Sciatic nerve (tissue), 2 donors: ENCODE data around the gene MECP2. TPM values are rescaled to one million over a fixed set of nuclear protein-coding genes. Genes with fewer than 3 reads are reported as not detected.

Experiments used
- ATAC-seq: fragments of 200-7000 bp; cut with Tn5 transposase; one replicate; pipeline ENCODE4 v1.9.1; 2020; ENCODE audit warnings: mild to moderate bottlenecking, moderate library complexity
- DNase-seq: peaks from one replicate; pipeline ENCODE4 v3.0.0-alpha.2; 2020; ENCODE audit warnings: low spot score
- intact Hi-C: fragments of 100-400 bp; cut with DNase I; formaldehyde crosslinking; loops from one replicate; pipeline ENCODE4 v1.14.2; 2022
- total RNA-seq: library from RNA; stranded (reverse); fragmentation: NEBNext Ultra II Directional; extraction: Animal tissue kit (Norgen Biotek cat#: 25700); gene quantifications from one replicate; pipeline ENCODE4 v1.2.1, GENCODE V29; 2021
- donor health status: DM: no; HTN: no; CAD: no.
- donor health status: DM: no; HTN: no; CAD: no.

MECP2 gene
- total RNA-seq, 1 donor from 2014 or later: 85.6 TPM

DNA sequence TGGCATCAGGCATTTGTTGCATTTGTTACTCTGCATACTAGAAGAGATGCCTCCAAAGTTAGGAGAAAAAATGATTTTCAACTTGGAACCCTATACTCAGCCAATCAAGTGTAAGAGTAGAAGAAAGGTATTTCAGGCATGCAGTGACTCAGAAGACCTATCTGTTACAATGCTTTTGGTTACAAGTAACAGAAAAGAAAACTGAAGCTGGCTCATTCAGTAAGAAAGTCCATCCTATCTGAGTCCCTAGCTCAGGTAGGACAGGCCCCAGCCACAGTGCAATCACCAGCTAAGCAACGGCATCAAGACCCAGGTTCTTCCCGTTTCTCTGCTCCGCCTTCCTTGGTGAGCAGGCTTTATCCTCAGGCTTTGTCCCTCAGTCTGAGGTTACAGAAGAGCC, 23.3 kb downstream of the MECP2 start:
- DNase-seq (no peak), ATAC-seq (no peak)
- intact Hi-C loops: no loop called here

DNA sequence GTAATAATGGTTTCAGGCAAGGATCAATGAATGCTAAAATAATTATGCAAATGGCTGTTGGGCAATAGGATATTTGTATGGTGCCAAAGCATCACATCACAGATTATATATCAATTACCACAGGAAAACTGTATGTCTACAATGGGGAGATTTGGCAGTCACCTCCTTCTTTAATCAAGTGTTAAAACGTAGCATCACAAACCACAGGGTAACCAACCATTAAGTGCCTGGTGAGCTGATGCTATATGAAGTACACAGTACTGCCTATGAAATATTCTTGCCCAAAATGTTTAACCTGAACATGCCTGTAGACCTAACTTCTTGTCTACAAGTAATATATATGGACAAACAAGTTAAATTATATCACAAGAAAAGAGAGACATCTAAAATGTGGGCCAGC, 25.3 kb downstream of the MECP2 start:
- DNase-seq (no peak), ATAC-seq (no peak)
- intact Hi-C loops: no loop called here

DNA sequence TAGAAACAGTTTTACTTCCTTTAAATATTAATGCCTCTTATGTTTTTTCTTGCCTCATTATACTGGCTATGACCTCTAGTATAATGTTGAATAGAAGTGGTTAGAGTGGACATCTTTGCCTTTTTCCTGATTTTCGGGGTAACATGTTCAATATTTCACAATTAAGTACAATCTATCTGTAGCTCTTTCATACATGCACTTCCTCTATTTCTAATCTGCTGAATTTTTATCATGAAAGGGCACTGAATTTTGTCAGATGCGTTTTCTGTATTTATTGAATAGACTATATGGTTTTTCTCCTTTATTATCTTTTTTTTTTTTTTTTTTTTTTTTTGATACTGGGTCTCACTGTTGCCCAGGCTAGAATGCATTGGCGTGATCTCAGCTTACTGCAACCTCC, 29.0 kb downstream of the MECP2 start:
- ATAC-seq: no peak
- intact Hi-C loops: no loop called here
- no peak for DNase-seq

DNA sequence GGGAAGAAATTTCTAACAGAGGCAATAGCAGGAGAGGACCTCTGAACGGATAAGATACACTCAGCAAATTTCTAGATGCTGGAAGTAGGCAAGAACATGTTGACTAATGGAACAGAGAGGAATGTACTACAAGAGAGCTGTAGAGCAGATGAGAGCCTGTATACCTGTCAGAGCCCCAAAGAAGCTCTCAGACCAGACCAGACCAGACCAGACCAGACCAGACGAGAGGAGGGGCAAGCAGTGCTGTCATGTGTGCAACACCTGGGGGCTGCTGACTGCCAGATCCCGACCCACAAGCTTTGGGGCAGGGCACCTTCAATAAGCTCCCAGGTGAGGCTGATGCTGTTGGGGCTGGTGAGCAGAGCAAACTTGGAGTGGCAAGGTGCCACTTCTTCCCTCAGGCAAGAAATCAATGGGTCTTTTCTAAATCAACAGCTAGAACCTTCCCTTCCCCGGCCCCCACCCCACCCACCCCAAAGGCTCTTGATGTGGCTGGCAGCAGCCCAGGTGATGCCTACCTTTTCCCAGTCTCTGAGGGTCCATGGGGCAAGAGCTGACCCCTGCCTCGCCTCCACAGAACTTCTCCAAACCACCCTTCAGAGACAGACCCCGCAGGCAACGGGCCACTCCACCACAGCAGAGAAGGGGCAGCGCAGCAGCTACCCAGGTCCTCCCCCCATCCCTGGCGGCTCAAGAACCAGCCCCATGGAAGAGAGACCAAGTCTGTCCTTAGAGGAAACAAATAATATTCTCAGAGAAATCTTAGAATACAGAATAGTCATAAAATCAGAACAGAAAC, 32.7 kb downstream of the MECP2 start:
- intact Hi-C loops: no loop called here
- DNase-seq: no peak
- ATAC-seq: no peak

DNA sequence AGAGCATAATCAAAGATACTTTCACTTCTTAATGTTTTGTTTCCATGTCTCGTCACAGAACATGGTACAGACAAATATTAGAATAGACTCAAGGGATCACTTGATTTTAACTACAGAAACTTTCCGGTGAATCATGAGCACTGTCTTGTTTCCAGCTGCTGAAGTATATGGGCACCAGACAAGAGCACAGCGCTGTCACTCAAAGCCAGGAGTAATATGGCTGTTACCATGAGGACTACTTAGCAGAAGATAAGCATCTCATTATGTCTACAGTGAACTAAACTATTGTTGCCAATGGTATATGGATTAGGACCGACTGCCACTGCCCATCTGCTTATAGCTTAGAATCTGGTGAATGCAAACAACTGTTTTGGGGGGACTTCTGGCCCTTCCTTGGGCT, 34.3 kb downstream of the MECP2 start:
- intact Hi-C loops: no loop called here
- ATAC-seq (no peak), DNase-seq (no peak)

DNA sequence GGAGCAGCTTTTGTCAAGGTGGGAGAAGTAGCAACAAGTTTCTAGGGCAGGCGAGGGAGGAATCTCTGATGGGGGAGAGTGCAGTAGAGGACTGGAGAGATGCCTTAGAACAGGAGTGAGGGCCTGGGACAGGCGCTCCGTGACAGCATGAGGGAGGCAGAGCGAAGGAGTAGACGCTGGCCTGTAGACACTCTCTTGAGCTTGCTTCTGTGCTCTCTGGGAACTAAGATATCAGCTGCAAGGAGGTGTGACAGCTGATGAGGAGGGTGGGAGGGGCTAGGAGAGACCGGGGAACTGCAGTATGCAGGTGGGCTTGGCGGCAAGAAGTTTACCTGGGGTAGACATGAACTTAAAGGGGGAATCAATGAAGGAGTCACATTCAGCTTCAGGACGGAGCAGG, 35.7 kb downstream of the MECP2 start:
- intact Hi-C loops: no loop called here
- DNase-seq (no peak), ATAC-seq (no peak)

DNA sequence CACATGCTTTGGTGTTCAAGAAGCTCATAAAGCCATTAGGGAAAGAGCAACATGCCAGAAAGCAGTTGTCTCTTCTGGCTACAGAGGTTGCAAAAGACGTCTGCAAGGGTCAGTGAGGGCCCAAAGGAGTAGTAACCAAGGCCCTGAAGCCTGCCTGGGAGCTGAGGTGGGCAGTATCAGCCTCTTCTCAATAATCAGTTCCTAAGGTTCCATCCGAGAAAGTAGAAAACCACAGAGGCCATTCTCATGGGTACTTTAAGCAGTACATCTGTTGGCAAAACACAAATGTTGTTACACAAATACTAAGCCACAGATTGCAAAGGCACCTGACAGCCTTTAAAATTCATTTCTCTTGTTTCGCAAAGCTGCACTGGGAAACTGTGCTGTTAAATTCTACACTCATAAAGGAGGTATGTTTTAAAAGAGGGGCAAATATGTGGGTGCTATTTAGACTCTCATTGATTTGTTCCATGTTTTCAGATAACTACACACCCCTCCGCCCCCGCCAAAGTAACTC, 37.7 kb downstream of the MECP2 start:
- intact Hi-C loops: no loop called here
- no peak for DNase-seq
- ATAC-seq: peak; percentile 67

DNA sequence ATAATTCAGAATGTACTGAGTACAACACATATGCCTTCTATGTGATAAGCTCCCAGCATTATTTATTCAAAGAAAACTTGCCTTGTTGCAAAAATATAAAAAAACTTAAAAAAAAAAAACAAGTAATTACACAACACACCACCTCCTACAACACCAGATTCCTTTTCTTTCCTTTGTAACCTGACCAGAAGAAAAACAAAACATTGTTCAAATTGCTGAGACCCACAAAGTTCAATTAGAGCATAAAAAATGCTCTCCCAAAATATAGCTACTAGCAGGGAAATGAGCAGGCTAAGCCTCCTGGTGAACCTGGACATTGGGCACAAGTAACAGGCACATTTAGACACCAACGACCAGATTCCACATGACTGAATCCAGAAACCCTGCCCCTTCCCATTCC, 38.3 kb downstream of the MECP2 start:
- intact Hi-C loops: no loop called here
- no peak for ATAC-seq
- DNase-seq: no peak

DNA sequence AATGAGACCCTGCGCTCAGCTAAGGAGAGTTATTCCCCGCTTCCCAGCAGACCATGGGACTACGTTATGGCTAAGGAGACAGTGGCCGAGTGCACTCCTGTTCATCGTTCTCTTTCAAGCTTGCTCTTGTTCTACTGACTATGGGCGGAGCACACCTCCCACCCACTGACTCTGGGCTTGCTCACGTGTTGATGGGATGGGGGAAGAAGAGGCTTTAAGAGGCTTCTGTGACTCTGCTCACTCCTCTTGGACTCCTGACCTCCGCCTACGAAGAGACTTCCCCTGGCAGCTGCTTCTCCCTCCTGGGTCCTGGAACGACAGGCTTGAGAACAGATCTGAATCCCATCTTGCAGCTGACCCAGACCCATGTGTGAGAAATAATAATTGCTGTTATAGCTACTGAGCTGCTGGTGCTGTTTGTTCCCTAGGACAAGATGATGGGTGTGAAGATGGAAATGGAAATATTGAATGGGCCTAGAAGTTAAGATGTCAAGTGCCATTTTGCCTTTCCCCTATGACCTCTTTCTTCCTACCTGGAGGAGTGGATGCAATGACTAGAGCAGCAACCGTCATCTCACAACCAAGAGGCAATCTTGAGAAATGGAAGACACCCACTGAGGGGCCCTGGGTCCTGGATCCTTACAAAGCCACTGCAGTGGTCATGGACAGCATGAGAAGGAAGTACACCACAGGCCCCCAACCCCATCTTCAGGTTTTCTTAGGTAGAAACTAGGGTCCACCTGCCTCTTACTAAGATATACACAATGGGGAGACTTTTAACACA, 39.1 kb downstream of the MECP2 start:
- DNase-seq (no peak), ATAC-seq (peak; percentile 17)
- intact Hi-C loops: no loop called here

DNA sequence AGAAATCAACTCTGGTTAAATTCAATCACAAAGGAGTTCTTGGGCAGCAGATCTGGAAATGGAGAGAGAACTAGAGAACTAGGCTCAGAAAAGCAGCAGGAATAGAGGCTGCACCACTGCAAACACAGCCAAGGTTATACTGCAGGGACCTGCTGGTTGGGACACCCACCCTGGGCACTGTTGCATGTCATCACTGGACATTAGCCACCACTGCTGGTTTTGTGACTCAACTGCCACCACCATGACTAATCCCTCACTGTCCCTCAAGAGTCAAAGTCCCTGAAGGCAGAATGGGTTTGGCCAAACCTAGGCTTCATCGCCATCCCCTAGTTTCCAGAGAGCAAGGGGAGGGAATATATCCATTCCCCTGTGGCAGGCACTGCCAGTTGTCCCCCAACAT, 39.7 kb downstream of the MECP2 start:
- no peak for DNase-seq
- no peak for ATAC-seq
- intact Hi-C loops: no loop called here

DNA sequence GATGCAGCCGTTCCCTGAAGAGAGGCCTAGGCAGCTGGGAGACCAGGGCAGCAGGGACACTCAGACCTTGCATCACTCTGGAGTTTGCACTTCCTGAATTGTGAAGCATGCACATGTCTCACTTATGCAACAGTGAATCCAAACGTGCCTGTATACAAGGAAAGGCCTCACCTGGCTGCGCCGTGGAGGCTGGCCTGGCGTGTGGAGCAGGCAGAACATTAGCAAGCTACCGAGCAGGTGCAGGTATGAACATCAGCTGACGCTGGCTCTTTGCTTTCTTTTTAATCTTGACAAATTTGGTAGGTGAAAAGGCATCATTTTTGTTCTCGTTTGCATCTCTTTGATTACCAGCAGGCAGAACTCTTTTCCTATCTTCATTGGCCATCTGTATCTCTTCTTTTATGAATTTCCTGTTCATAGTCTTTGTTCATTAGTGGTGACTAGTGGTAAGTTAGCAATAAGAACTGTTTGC, 40.7 kb downstream of the MECP2 start:
- no peak for DNase-seq
- ATAC-seq: no peak
- intact Hi-C loops: no loop called here

DNA sequence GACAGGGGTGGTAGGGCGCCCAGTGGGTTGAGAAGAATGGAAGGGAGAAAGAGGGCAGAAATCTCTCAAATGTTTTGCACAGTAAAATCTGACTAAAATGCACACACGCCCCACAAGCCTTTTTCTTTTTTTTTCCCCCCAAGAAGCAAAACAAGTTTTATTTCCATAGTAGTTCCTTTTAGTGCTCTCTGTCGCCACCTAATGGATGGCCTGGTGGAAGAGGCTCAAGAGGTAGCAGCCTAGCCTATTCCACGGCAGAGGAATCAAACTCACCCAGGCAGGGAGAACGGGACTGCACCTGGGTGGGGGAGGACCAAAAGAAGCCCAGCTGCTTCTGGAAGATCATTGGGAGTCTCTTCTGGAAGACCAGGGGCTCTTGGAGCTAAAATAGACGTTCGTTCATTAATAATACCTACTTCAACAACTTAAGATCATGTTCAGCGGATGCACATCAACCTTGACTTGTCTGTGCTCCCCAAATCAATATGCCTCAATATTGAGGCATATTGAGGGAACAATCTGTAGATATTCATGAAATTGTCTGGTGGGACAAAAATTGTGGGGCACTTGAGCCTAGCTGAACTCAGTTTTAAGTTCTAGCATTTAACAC, 46.2 kb downstream of the MECP2 start:
- intact Hi-C loops: no loop called here
- peak; percentile 91 for DNase-seq
- peak; percentile 62 for ATAC-seq

DNA sequence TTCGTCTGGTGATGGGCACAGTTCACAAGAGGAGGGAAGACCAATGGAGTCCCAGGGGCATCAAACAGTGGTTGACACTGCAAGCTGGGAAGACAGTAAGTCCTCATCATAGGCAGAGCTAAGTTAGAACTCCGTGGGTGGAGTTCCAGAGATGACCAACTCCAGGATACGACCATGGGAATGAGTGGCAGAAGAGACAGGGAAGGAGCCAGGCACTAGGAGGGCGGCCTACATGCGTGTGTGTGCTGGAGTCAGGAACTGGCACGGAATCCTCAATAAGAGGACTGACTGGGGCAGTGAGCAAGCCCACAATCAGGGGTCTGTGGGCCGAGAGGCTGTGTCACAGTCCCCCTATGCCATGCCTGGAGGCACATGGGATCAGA, 47.4 kb downstream of the MECP2 start:
- intact Hi-C loops: no loop called here
- ATAC-seq (no peak), DNase-seq (no peak)

DNA sequence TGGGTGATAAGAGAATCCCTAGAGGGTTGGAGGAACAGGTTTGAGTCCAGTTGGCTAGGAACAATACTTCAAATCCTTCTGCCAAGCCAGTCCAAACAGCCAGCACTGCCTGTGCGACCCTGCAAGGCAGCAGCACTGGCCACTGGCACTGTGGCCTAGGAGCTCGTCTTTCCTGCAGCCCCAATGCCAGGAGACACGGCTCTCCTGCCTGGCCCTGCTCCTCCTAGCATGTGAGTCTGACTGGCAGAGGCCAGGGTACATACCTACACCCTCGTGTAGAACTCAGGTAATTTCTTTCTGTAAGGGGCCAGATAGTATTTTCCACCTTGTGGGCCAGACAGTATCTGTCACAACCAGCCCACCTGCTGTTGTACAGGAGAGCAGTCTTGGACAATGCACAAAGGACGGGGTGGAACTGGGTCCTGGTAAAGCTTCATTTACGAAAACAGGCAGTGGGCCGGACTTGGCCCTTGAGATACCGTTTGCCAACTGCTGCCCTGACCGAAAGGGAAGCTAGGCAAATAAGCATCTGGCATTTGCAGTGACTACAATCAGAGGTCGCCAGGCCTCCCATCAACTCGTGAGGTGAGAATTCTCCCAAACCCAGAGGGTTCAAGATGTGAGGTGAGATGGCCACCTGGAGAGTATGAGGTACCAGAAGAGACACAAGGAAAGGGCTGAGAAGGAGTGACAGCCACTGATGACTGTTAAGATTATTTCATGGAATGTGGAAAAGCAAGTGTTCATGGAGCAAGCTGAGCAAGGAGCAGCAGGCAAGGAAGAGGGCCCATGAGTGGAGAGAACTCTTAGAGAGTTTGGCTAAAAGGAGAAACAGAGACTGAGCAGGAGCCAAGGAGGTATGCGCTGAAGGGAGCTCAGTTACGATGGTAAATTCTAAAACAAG, 48.1 kb downstream of the MECP2 start:
- intact Hi-C loops: no loop called here
- ATAC-seq (no peak), DNase-seq (no peak)

DNA sequence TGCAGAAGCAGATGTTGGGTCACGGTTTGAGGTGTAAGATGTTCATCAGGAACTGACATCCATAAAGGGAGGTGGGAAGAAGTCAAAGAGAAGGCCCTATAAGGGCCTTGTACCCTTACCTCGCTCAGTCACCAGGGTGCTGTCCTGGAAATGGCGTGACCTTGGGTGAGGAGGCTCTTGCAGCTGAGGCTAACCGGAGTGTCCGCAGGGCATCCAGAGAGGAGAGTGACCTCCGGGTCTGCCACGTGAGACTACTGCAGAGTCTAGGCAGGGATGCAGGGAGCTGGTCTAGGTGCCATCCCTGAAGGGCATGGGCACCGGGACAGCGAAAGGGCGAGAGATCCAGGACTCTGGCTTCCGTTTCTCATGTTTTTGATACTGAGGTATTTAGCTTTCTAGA, 49.1 kb downstream of the MECP2 start:
- ATAC-seq (no peak), DNase-seq (no peak)
- intact Hi-C loops: no loop called here

DNA sequence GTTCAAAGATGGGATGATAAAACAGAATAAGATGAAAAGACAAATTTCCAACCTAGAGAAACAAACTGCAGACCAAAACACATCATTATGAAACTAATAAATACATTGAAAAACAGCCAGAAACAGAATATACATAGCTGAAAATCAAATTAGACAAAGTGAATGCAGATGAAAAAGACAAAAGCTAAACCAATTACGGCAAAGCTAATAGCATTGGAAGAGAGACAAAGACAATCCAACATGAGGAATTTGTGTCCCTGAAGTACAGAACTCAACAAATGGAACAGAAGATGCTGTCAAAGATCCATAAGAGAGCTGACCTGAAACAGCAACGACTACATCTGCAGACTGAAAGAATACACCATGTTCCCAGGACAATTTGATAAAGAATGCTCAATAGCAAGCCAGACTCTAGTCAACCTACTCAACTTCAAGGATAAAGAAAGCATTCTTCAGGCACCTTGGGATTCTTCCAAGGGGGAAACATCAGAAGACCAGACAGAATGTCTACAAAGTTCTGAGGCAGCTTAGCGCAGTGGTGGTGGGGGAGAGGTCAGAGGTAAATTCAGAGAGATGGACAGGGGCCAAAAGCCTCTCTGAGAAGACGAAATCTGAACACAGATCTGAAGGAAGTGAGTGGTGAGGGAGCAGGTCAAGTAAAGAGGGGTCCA, 50.4 kb downstream of the MECP2 start:
- DNase-seq: no peak
- intact Hi-C loops: no loop called here
- no peak for ATAC-seq

DNA sequence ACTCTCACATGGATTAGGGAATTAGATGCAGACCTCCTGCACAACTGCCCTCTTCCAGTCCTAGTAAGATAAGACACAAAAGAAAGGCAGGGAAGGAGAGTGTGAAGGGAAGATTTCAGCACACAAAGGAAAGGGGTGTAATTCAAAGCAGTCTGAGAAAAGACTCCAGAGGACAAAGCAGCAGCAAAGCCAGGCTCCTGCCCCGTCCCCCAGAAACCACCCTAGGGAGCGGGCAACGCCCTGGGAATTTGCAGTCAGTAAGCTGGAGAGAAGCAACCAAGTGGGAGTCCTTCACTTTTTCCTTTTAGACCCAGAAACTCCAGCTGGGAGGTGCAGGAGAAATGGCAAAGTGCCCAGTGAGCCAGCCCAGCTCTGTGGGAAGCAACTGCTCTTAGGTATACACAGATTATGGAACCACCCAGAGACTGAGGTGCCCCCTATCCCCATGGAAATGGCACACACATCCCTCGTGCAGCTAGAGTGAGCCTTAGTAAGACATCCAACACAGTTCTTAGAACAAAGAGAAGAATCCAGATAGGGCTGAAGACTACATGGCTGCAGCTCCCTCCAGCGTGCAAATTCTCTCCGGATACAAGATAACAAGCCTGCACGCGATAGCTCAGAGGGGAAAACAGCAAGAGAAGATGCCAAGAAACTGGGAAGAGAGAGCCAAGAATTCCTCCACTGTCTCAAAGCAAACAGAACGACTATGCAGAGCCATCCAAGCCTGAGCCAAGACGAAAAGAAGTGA, 51.3 kb downstream of the MECP2 start:
- DNase-seq (no peak), ATAC-seq (peak; percentile 70)
- intact Hi-C loops: no loop called here

DNA sequence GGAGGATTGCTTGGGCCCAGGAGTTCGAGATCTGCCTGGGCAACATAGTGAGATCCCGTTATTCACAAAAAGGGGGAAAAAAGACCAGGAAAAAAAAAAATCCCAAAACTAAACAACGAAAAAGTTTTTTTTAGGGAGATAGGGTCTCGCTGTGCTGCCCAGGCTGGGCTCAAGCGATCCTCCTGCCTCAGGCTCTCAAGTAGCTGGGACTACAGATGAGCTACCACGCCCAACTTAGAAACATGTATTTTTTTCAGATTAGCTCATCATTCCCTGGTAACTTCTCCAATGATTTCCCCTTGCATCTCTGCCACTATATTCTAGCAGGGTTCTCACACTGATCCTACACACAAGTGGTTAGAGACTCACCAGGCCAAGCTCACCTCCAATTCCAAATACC, 53.4 kb downstream of the MECP2 start:
- ATAC-seq (no peak), DNase-seq (no peak)
- intact Hi-C loops: no loop called here
